ENCODE measurements around the gene TAF1. TPM values are rescaled to one million over a fixed set of nuclear protein-coding genes. Genes with fewer than 3 reads are reported as not detected.
"Not testable (repeated sequence)": the region's sequence is repeated elsewhere in the genome, so short reads cannot be mapped to it uniquely, and the experiment has no call there.

The TAF1 gene
- total RNA-seq, 1 donor from 2014 or later: 45.5 TPM

DNA sequence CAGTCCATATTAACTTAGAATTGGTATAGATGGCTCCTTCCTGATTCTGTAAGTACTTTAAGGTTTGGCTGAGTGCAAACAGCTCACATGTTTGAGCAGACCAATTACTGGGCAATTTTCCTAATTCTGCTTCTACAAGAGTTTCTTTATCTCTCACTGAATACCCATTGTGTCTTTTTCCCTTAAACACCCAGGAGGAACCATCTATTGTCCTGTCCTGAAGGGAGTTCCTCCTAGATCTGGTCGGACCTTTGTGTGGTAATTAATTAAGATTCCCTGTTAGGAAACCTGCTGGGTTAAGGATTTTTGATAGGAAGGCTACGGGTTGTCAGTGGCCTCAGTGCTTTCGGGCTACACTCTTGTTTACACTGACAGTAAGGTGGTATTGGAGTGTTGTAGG, 129.8 kb downstream of the TAF1 start:
- intact Hi-C loops (cut with micrococcal nuclease): not testable (repeated sequence)

DNA sequence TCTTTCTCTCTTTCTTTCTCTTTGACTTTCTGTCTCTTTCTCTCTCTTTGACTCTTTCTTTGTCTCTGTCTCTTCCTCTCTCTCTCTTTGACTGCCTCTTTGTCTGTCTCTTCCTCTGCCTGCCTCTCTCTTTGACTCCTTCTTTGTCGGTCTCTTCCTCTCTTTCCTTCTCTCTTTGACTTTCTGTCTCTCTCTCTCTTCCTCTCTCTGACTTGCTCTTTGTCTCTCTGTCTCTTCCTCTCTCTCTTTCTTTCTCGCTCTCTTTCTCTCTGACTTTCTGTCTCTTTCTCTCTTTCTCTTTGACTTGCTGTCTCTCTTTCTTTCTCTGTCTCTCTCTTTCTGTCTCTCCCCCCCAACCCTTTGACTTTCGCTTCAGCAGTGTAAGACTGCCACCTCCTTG, 130.3 kb downstream of the TAF1 start:
- intact Hi-C loops (cut with micrococcal nuclease): no loop called here

DNA sequence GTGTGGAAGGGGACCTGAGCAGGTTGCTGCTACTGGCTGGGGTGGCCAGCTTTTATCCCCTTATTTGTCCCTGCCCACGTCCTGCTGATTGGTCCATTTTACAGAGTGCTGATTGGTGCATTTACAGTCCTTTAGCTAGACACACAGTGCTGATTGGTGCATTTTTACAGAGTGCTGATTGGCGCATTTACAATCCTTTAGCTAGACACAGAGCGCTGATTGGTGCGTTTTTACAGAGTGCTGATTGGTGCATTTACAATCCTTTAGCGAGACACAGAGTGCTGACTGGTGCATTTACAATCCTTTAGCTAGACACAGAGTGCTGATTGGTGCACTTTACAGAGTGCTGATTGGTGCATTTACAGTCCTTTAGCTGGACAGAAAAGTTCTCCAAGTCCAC, 135.9 kb downstream of the TAF1 start:
- intact Hi-C loops (cut with micrococcal nuclease): not testable (repeated sequence)

DNA sequence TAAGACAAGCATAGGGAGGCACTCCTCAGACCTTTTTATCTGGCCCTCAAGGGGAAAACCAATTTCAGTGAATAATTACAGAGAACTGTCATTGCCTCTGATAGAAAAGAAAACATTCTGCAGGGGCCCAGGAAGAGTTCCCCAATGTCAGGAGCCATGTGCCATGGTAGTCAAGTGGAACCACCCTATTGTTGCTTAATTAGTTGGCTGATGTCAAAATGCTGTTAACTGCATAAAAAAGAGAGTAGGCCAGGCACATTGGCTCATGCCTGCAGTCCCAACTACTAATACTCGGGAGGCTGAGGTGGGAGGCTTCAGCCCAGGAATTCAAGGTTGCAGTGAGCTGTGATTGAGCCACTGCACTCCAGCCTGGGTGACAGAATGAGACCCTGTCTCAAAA, 138.2 kb downstream of the TAF1 start:
- intact Hi-C loops (cut with micrococcal nuclease): no loop called here

DNA sequence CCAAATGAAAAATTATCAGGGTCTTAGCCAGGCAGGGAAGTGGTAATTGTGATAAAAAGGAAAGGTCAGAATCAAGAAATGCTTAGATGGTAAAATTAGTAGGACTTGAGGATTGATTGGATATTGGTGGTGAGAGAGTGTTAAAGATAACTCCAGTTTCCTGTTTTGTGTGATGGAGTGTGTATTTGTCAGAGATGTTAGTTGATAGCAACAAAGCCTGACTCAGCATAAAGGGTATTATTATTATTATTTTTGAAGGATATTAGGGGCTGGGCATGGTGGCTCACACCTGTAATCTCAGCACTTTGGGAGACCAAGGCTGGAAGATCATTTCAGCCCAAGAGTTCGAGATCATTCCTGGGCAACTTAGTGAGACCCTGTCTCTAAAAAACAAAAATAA, 143.1 kb downstream of the TAF1 start:
- intact Hi-C loops (cut with micrococcal nuclease): no loop called here

DNA sequence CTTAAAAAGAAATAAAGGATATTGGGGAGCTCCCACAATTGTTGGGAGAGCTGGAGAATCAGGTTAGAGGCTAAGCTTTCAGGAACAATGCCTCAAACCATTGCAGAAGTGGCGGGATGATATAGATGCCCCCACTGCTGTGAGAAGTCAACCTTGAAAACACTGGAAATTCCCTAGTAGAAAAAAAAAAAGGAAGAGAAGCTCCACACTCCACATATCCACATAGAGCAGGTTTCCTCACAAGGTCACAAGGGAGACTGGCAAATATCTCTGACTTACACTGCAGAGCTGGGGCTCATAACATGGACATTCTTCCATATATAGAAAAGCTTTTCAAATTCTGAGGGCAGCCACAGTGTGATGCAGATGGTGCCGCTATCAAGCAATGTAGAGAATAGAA, 144.0 kb downstream of the TAF1 start:
- intact Hi-C loops (cut with micrococcal nuclease): no loop called here

DNA sequence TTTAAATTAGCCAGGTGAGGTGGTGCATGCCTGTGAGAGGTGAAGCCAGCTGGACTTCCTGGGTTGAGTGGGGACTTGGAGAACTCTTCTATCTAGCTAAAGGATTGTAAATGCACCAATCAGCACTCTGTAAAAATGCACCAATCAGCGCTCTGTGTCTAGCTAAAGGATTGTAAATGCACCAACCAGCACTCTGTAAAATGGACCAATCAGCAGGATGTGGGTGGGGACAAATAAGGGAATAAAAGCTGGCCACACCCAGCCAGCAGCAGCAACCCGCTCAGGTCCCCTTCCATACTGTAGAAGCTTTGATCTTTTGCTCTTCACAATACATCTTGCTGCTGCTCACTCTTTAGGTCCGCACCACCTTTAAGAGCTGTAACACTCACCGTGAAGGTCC, 147.6 kb downstream of the TAF1 start:
- intact Hi-C loops (cut with micrococcal nuclease): loop anchor here (2.0 kb wide), 1 partner anchor 19 kb away; the partner anchor contains the start of gene OGT

DNA sequence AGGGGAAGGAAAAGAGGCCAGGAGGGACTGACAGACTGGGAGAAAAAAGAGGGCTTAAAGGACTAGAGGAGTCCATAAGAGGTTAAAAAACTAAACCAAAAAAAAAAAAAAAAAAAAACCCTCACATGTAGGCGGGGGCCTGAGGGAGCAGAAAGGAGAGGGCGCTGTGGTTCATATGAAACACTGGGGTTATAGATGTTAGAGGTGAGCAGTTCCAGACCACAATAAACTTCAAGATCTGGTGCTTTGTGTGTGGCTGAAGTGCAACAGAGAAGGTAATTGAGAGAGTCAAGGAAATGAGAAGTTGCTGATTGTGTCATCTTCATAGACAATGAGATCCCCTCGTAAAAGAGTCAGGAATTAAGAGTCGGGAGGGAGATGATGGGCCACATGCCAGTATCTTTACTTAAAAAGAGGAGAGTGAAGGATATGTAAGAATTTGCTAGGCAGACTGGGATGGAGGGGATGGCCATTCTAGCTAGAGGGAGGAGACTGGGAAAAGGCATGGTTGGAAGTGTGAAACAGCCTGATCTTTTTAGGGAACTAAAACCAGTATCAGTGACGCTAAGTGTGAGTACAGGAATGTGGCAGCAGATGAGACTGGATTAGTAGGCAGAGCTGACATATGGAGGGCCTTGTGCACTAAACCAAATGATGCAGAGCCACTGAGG, 148.3 kb downstream of the TAF1 start:
- intact Hi-C loops (cut with micrococcal nuclease): loop anchor here (2.0 kb wide), 1 partner anchor 18 kb away; the partner anchor contains the start of gene OGT

DNA sequence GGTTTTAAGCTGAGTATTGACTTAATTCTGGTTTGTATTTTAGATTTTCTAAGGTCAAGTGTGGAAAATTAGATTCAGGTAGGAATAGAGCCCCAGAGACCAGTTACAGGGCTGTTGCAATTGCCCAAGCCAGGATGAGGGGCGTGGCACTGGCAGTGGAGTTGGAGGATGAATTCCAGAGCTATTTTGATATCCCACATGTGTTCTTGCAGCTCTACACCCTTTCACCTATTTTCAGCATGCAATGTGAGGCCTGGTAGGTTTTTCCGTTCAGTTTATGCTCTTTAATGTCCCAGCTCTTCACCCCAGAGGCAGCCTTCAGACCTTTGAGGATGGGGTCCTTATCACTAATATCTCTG, 148.9 kb downstream of the TAF1 start:
- intact Hi-C loops (cut with micrococcal nuclease): loop anchor here (2.0 kb wide), 1 partner anchor 18 kb away; the partner anchor contains the start of gene OGT

Other genes with a start within 250 kb of the TAF1 start
- 54.7 and 63.0 TPM in 2 replicates for gene MED12, start 247.8 kb upstream of the TAF1 start, total RNA-seq
- 1.3 TPM in 2 replicates for gene NLGN3, start 221.5 kb upstream of the TAF1 start, total RNA-seq
- 0.39 TPM in 1 of 2 replicates, not detected in the other for gene GJB1, start 143.1 kb upstream of the TAF1 start, total RNA-seq
- 20.9 and 21.8 TPM in 2 replicates for gene ZMYM3, start 112.2 kb upstream of the TAF1 start, total RNA-seq
- 510 and 529 TPM in 2 replicates for gene NONO, start 82.7 kb upstream of the TAF1 start, total RNA-seq
- 5.6 and 7.8 TPM in 2 replicates for gene ITGB1BP2, start 64.6 kb upstream of the TAF1 start, total RNA-seq
- gene OGT, start 166.7 kb downstream of the TAF1 start, total RNA-seq: 269 and 277 TPM in 2 replicates
- 3.6 and 4.3 TPM in 2 replicates for gene GCNA, start 212.1 kb downstream of the TAF1 start, total RNA-seq

All from T-helper 2 cell treated with Interferon-gamma antibody and Interleukin-4, amounts not matched to agents 100 ng/mL and 5 ng/mL, for 36 hours (primary cell).